Bronchial epithelial cell (primary cell): ENCODE measurements around the gene APOBEC3F. TPM values are rescaled to one million over a fixed set of nuclear protein-coding genes. Genes with fewer than 3 reads are reported as not detected.
"Not testable (repeated sequence)": the region's sequence is repeated elsewhere in the genome, so short reads cannot be mapped to it uniquely, and the experiment has no call there.

Experiments
- DNase-seq: peaks from one replicate; pipeline ENCODE4 v3.0.0-alpha.2; 2010; ENCODE audit warnings: low read depth
- FAIRE-seq: peaks from 2 replicates; lab custom pipeline; 2011; peaks lifted over from hg19 to GRCh38; lab: Jason Lieb, UNC
- H3K27me3 ChIP-seq: 2 replicates; pipeline ENCODE4 v1.5.1; 2011; ENCODE audit warnings: low read length; ENCODE audit not compliant: control insufficient read depth, insufficient read depth
- H3K36me3 ChIP-seq: 2 replicates; pipeline ENCODE4 v1.5.1; 2011; ENCODE audit warnings: low read length; ENCODE audit not compliant: control insufficient read depth, insufficient read depth
- H3K4me3 ChIP-seq: 2 replicates; pipeline ENCODE4 v1.5.1; 2011; ENCODE audit warnings: mild to moderate bottlenecking, low read depth, low read length, control low read depth
- total RNA-seq: library from RNA; depleted of rRNA; stranded (reverse); fragments of >200 nt; gene quantifications from 2 replicates; pipeline ENCODE4 v1.2.1, GENCODE V29; 2014
- TF ChIP-seq, protein P1 (sequence below): IDR thresholded peaks from 2 replicates; pipeline ENCODE4 v1.5.1; 2011; ENCODE audit warnings: mild to moderate bottlenecking, moderate library complexity, low read length, control low read depth, inconsistent platforms; ENCODE audit not compliant: insufficient read depth, severe bottlenecking

The APOBEC3F gene
- 0.79 and 2.0 TPM in 2 replicates for total RNA-seq

DNA sequence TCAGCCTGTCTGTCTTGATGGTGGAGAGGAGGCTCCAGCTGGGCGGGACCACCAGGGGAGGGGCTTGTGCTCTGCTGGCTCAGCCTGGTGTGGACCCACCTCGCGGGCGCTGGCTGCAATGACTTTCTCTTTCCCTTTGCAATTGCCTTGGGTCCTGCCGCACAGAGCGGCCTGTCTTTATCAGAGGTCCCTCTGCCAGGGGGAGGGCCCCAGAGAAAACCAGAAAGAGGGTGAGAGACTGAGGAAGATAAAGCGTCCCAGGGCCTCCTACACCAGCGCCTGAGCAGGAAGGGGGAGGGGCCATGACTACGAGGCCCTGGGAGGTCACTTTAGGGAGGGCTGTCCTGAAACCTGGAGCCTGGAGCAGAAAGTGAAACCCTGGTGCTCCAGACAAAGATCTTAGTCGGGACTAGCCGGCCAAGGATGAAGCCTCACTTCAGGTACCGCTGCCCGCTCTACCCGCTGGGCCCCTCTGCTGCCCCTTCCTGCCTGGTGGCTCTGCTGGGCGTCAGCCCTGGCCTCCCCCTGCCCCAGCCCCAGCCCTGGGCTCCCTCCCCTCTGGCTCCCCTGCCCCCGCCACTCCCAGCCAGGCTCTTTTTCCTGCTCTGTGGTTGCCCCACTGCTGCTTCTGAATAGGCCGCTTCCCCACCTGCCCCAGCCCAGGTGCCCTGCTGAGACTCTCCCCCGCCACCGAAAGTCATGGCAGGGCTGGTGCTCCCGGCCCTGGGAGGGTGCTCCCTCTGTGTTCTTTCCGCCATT lies at the start of gene APOBEC3F:
TSS of gene APOBEC3F (plus strand) at position 327 of the 759 bp plus-strand sequence. CDS start at position 424, 97 bp downstream.
- H3K36me3 ChIP-seq, H3K27me3 ChIP-seq, FAIRE-seq: not testable (repeated sequence)
- peak; percentile 25 for DNase-seq
- H3K4me3 ChIP-seq = peak within 1 kb of the TSS; percentile 51

DNA sequence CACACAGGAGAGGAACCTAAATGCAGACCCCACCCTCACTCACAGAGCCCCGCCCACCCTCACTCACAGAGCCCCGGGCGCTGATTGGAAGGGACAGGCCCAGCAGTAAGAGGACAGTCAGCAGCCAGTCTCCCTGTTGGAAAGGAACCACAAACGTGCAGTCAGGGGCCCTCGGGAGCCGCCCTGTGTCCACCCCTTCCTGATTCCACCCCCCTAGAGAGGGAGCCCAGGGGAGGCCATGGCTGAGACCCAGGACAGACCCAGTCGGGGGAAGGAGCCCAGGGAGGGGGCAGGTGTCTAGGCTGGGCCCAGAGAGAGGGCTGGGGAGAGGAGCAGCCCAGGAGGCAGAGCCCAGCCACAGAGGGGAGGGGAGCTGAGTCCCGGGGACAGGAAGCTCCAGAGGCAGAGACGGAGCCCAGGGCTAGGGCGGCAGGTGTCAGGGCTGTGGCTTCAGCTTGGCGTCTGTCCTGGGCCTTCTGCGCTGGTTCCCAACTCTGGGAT lies 47.7 kb upstream of the APOBEC3F start:
- not testable (repeated sequence) for H3K4me3 ChIP-seq, H3K36me3 ChIP-seq, DNase-seq, FAIRE-seq
- H3K27me3 ChIP-seq = peaks cover 17% of the 10 kb centered on the region

DNA sequence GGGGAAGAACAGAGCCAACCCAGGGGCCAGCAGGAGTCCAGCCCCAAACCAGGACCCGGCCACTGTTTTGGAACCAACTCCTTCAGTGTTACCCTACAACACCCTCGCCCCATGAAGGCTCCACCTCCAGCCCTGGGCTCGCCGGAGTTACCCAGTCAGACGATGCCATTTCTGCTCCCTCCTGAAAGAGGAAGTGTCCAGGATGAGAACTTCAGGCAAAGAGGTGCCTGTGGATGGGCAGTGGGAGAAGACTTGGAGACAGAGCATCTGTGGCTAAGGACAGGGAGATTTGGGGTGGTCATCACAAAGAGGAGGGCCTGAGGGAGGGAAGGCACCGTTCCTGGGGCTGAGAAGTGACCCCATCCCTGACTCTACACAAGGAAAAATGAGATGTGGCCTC lies 44.6 kb upstream of the APOBEC3F start:
- H3K27me3 ChIP-seq = peaks cover 7% of the 10 kb centered on the region
- FAIRE-seq = no peak
- TF ChIP-seq, protein P1, sequence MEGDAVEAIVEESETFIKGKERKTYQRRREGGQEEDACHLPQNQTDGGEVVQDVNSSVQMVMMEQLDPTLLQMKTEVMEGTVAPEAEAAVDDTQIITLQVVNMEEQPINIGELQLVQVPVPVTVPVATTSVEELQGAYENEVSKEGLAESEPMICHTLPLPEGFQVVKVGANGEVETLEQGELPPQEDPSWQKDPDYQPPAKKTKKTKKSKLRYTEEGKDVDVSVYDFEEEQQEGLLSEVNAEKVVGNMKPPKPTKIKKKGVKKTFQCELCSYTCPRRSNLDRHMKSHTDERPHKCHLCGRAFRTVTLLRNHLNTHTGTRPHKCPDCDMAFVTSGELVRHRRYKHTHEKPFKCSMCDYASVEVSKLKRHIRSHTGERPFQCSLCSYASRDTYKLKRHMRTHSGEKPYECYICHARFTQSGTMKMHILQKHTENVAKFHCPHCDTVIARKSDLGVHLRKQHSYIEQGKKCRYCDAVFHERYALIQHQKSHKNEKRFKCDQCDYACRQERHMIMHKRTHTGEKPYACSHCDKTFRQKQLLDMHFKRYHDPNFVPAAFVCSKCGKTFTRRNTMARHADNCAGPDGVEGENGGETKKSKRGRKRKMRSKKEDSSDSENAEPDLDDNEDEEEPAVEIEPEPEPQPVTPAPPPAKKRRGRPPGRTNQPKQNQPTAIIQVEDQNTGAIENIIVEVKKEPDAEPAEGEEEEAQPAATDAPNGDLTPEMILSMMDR = no peak
- H3K4me3 ChIP-seq = no peak overlapping the region
- no peak for DNase-seq
- H3K36me3 ChIP-seq = no peaks in the 10 kb centered on the region

DNA sequence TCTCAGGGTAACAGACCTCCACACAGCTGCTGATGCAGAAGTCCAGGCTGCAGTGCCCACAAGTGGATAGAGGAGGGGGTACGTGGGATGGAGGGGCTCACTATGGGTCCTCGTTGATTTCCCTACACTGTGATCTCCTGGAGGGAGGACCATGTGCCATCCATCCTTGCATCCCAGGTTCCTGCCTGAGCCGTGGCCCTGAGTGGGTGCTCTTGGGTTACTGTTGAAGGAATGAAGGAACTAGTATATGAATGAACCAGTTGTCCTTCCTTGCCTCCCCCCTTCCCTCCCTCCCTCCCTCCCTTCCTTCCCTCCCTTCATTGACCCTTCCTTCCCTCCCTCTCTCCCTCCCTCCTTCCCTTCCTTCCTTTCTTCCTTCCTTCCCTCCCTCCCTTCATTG lies 43.1 kb upstream of the APOBEC3F start:
- peaks cover 7% of the 10 kb centered on the region for H3K27me3 ChIP-seq
- TF ChIP-seq, protein P1 = no peak
- no peaks in the 10 kb centered on the region for H3K36me3 ChIP-seq
- H3K4me3 ChIP-seq = no peak overlapping the region
- DNase-seq = no peak
- FAIRE-seq = no peak

DNA sequence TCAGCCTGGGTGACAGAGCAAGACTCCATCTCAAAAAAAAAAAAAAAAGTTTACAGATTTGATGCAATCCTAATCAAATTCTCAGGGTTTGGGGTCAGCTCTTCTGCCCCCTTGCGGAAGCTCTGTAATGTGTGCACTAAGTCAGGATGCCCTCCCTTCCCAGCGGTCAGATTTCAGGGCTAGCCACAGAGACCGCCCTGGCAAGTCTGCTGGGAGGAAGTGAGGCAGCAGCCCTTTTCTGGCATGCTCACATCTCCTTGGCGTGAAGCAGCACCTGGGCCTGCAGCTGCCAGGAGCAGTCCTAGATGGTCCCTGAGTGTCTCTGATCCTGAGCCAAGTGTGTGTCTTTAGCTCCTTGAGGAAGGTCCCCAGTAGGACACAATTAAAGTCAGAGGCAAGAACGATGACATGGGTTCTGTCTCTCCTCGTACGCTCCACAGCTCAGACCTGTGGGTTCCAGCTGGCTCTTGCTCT lies 37.5 kb upstream of the APOBEC3F start:
- FAIRE-seq (peak; percentile 83), DNase-seq (peak; percentile 80)
- no peak overlapping the region for H3K4me3 ChIP-seq
- no peaks in the 10 kb centered on the region for H3K36me3 ChIP-seq
- no peaks in the 10 kb centered on the region for H3K27me3 ChIP-seq
- TF ChIP-seq, protein P1 = peak; percentile 78

DNA sequence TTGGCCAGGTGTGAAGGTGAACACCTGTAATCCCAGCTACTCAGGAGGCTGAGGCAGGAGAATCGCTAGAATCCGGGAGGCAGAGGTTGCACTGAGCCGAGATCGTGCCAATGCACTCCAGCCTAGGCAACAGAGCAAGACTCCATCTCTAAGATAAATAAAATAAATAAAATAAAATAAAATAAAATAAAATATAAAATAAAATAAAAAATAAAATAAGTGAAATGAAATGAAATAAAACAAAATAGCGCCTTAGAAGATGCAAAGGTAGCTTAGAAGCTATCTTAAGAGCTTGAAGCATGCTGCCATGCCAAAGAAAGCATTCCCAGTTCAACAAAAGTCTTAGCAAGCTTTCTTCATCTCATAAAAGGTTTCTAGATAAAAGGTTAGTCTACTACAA lies 33.5 kb upstream of the APOBEC3F start:
- H3K27me3 ChIP-seq = no peaks in the 10 kb centered on the region
- TF ChIP-seq, protein P1 = no peak
- FAIRE-seq (no peak), DNase-seq (no peak)
- no peak overlapping the region for H3K4me3 ChIP-seq
- H3K36me3 ChIP-seq = no peaks in the 10 kb centered on the region

DNA sequence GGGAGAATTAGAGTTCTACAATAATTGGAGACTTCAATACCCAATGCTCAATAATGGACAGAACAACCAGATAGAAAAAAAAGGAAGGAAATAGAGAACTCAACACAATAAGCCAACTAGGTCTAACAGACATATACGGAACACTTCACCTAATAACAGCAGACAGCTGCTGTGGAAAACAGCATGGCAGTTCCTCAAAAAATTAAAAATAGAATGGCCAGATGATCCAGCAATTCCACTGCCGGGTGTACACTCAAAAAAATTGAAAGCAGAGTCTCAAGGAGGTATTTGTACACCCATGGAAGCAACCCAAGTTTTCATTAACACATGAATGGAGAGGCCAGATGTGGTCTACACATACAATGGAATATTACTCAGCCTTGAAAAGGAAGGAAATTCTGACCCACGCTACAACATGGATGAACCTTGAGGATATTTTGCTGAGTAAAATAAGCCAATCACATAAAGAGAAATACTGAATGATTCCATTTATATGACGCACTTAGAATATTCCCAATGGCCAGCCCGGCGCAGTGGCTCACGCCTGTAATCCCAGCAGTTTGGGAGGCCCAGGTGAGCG lies 32.3 kb upstream of the APOBEC3F start:
- not testable (repeated sequence) for H3K36me3 ChIP-seq, DNase-seq, FAIRE-seq, H3K27me3 ChIP-seq, H3K4me3 ChIP-seq
